NCI-H128 (cell line): ENCODE data around the gene IL13.

Experiments used
- DNase-seq: peaks from one replicate; lab custom pipeline; 2025; ENCODE audit not compliant: unreplicated experiment; lab: John Stamatoyannopoulos, UW

Gene IL13

GRCh38 chr5:132655821-132656773, 1.9 kb upstream of the IL13 start:
- no peak for DNase-seq

GRCh38 chr5:132656774-132657355, 1.1 kb upstream of the IL13 start:
- DNase-seq = no peak

- DNase-seq = no peak
These were observed 669 bp downstream of the IL13 start for GRCh38 chr5:132658381-132659302.

- DNase-seq = no peak
These were observed 1.9 kb downstream of the IL13 start for GRCh38 chr5:132659598-132660493.

GRCh38 chr5:132661231-132662003, 3.4 kb downstream of the IL13 start:
- no peak for DNase-seq

GRCh38 chr5:132662004-132662401, 4.0 kb downstream of the IL13 start:
- no peak for DNase-seq

- DNase-seq = no peak
These were observed 5.2 kb downstream of the IL13 start for GRCh38 chr5:132662925-132663770.

GRCh38 chr5:132663771-132664695, 6.1 kb downstream of the IL13 start:
- no peak for DNase-seq

GRCh38 chr5:132664696-132665209, 6.8 kb downstream of the IL13 start:
- DNase-seq = no peak

GRCh38 chr5:132665574-132666080, 7.7 kb downstream of the IL13 start:
- DNase-seq = no peak

GRCh38 chr5:132666310-132667123, 8.5 kb downstream of the IL13 start:
- no peak for DNase-seq

GRCh38 chr5:132667309-132667708, 9.3 kb downstream of the IL13 start:
- no peak for DNase-seq

- no peak for DNase-seq
These were observed 10.1 kb downstream of the IL13 start for GRCh38 chr5:132667761-132668705.

GRCh38 chr5:132668706-132669454, 10.9 kb downstream of the IL13 start:
- no peak for DNase-seq

GRCh38 chr5:132669455-132669820, 11.5 kb downstream of the IL13 start:
- DNase-seq = no peak
